ENCODE results near the gene HIPK2.

- no peak for TF ChIP-seq EP300 (IDR thresholded peaks at IDR 0.05)
- TF ChIP-seq, protein P1, sequence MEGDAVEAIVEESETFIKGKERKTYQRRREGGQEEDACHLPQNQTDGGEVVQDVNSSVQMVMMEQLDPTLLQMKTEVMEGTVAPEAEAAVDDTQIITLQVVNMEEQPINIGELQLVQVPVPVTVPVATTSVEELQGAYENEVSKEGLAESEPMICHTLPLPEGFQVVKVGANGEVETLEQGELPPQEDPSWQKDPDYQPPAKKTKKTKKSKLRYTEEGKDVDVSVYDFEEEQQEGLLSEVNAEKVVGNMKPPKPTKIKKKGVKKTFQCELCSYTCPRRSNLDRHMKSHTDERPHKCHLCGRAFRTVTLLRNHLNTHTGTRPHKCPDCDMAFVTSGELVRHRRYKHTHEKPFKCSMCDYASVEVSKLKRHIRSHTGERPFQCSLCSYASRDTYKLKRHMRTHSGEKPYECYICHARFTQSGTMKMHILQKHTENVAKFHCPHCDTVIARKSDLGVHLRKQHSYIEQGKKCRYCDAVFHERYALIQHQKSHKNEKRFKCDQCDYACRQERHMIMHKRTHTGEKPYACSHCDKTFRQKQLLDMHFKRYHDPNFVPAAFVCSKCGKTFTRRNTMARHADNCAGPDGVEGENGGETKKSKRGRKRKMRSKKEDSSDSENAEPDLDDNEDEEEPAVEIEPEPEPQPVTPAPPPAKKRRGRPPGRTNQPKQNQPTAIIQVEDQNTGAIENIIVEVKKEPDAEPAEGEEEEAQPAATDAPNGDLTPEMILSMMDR (IDR thresholded peaks at IDR 0.05): no peak
- TF ChIP-seq POLR2A (IDR thresholded peaks at IDR 0.05): no peak
Observed at GRCh38 chr7:139568813-139569490, 208.8 kb downstream of the HIPK2 start.
